ENCODE measurements around the gene SUCLA2. TPM values are rescaled to one million over a fixed set of nuclear protein-coding genes. Genes with fewer than 3 reads are reported as not detected.

Gene SUCLA2
- total and polyA plus RNA-seq, 2 of the 8 experiments (the other 6 are each of a cell fraction or from before 2014, with no cell fraction given): 23.5 to 78.8 TPM

- no peak for TF ChIP-seq FOSL1 (IDR thresholded peaks at IDR 0.05; ENCODE audit: insufficient read depth, low read depth, low read length)
- TF ChIP-seq KDM5A (IDR thresholded peaks at IDR 0.05; ENCODE audit: low read length): no peak
- no peak for TF ChIP-seq SIX5 (IDR thresholded peaks at IDR 0.05; ENCODE audit: low read depth, low read length)
- no peak for TF ChIP-seq CEBPB (IDR thresholded peaks at IDR 0.05; ENCODE audit: low read depth, low read length)
- TF ChIP-seq TAF1 (IDR thresholded peaks at IDR 0.05; ENCODE audit: low read depth, low read length): no peak
- no peak for TF ChIP-seq CTBP2 (IDR thresholded peaks at IDR 0.05; ENCODE audit: borderline replicate concordance, insufficient read depth, insufficient read length, low read length)
Measured at GRCh38 chr13:48014359-48014758, 13.3 kb upstream of the SUCLA2 start (continued).
